HEK293 (cell line): ENCODE results near the gene COL18A1.

ENCODE experiments used
- CTCF ChIA-PET: fragments of 350-600 bp; formaldehyde crosslinking; extraction: SDS; loops from one replicate; lab custom pipeline; 2021; ENCODE audit warnings: antibody characterized with exemption; lab: Yijun Ruan, JAX
- POLR2A ChIA-PET: fragments of 300-600 bp; formaldehyde crosslinking; extraction: SDS; loops from one replicate; lab custom pipeline; 2020; ENCODE audit warnings: antibody characterized with exemption, inconsistent platforms; lab: Yijun Ruan, JAX
- H3K27ac ChIP-seq: fragments of 200-500 bp; sonication (Bioruptor generic); 2 replicates; pipeline ENCODE4 v1.5.1; 2014; ENCODE audit warnings: low read depth, low read length, control low read depth, inconsistent platforms; ENCODE audit errors: extremely low read depth
- H3K36me3 ChIP-seq, 2 experiments: fragments of 200-500 bp in 1 of 2; sonication (Bioruptor generic) in 1 of 2; 1 replicate in 1 of 2; 2 replicates in 1 of 2; pipeline ENCODE4 v1.5.1; 2014 to 2017; ENCODE audit warnings: inconsistent platforms in 2 of 2, low read length in 2 of 2; ENCODE audit not compliant: control insufficient read depth in 2 of 2, insufficient read depth in 1 of 2
- H3K4me1 ChIP-seq: fragments of 200-500 bp; sonication (Bioruptor generic); 2 replicates; pipeline ENCODE4 v1.5.1; 2014; ENCODE audit warnings: mild to moderate bottlenecking, low read length, inconsistent platforms; ENCODE audit not compliant: control insufficient read depth, insufficient read depth
- H3K4me3 ChIP-seq: 2 replicates; pipeline ENCODE4 v1.5.1; 2011; ENCODE audit warnings: low read depth, mild to moderate bottlenecking, control low read depth, low read length, moderate library complexity
- H3K9me3 ChIP-seq: fragments of 200-500 bp; sonication (Bioruptor generic); 2 replicates; pipeline ENCODE4 v1.5.1; 2014; ENCODE audit warnings: low read depth, low read length, inconsistent platforms; ENCODE audit not compliant: control insufficient read depth, insufficient read depth
- KLF16 ChIP-seq: fragments of 450-650 bp; formaldehyde crosslinking; IDR thresholded peaks from 2 replicates; pipeline ENCODE4 v1.5.1; 2017; ENCODE audit warnings: missing biosample characterization, missing genetic modification characterization
- KLF7 ChIP-seq: fragments of 450-650 bp; formaldehyde crosslinking; IDR thresholded peaks from 2 replicates; pipeline ENCODE4 v1.5.1; 2016; ENCODE audit warnings: missing biosample characterization, missing genetic modification characterization, borderline replicate concordance
- RBAK ChIP-seq: fragments of 450-650 bp; formaldehyde crosslinking; IDR thresholded peaks from 2 replicates; pipeline ENCODE4 v1.5.1; 2016; ENCODE audit warnings: missing biosample characterization, missing genetic modification characterization
- TCF7L2 ChIP-seq: IDR thresholded peaks from 2 replicates; pipeline ENCODE4 v1.6.1; 2011; ENCODE audit warnings: low read depth, mild to moderate bottlenecking, inconsistent platforms, low read length, moderate library complexity, borderline replicate concordance
- ZBTB21 ChIP-seq: fragments of 450-650 bp; formaldehyde crosslinking; IDR thresholded peaks from 2 replicates; pipeline ENCODE4 v1.5.1; 2017; ENCODE audit warnings: missing biosample characterization, missing genetic modification characterization
- ZBTB26 ChIP-seq: fragments of 450-650 bp; formaldehyde crosslinking; optimal IDR thresholded peaks from 2 replicates; pipeline ENCODE3; 2016; ENCODE audit warnings: missing biosample characterization, mild to moderate bottlenecking, missing genetic modification characterization
- ZFP69B ChIP-seq: fragments of 450-650 bp; formaldehyde crosslinking; IDR thresholded peaks from 2 replicates; pipeline ENCODE4 v1.5.1; 2016; ENCODE audit warnings: missing biosample characterization, missing genetic modification characterization
- ZIC2 ChIP-seq: fragments of 450-650 bp; formaldehyde crosslinking; IDR thresholded peaks from 2 replicates; pipeline ENCODE4 v1.5.1; 2016; ENCODE audit warnings: missing biosample characterization, missing genetic modification characterization
- ZNF133 ChIP-seq: fragments of 450-650 bp; formaldehyde crosslinking; IDR thresholded peaks from 2 replicates; pipeline ENCODE4 v1.5.1; 2016; ENCODE audit warnings: missing biosample characterization, missing genetic modification characterization
- ZNF155 ChIP-seq: fragments of 450-650 bp; formaldehyde crosslinking; IDR thresholded peaks from 2 replicates; pipeline ENCODE4 v1.5.1; 2016; ENCODE audit warnings: missing biosample characterization, missing genetic modification characterization
- ZNF169 ChIP-seq: fragments of 450-650 bp; formaldehyde crosslinking; IDR thresholded peaks from 2 replicates; pipeline ENCODE4 v1.5.1; 2016; ENCODE audit warnings: missing biosample characterization, missing genetic modification characterization
- ZNF221 ChIP-seq: fragments of 450-650 bp; formaldehyde crosslinking; IDR thresholded peaks from 2 replicates; pipeline ENCODE4 v1.5.1; 2017; ENCODE audit warnings: missing biosample characterization, missing genetic modification characterization, borderline replicate concordance
- ZNF223 ChIP-seq: fragments of 450-650 bp; formaldehyde crosslinking; IDR thresholded peaks from 2 replicates; pipeline ENCODE4 v1.5.1; 2016; ENCODE audit warnings: missing biosample characterization, missing genetic modification characterization
- ZNF24 ChIP-seq: fragments of 450-650 bp; formaldehyde crosslinking; IDR thresholded peaks from 2 replicates; pipeline ENCODE4 v1.5.1; 2016; ENCODE audit warnings: missing biosample characterization, missing genetic modification characterization
- ZNF302 ChIP-seq: fragments of 450-650 bp; formaldehyde crosslinking; IDR thresholded peaks from 2 replicates; pipeline ENCODE4 v1.5.1; 2016; ENCODE audit warnings: missing biosample characterization, missing genetic modification characterization, low read depth
- ZNF341 ChIP-seq: fragments of 450-650 bp; formaldehyde crosslinking; IDR thresholded peaks from 2 replicates; pipeline ENCODE4; 2016; ENCODE audit warnings: low read depth, missing biosample characterization, missing genetic modification characterization
- ZNF398 ChIP-seq: fragments of 450-650 bp; formaldehyde crosslinking; IDR thresholded peaks from 2 replicates; pipeline ENCODE4 v1.5.1; 2017; ENCODE audit warnings: missing biosample characterization, missing genetic modification characterization
- ZNF416 ChIP-seq: fragments of 450-650 bp; formaldehyde crosslinking; IDR thresholded peaks from 2 replicates; pipeline ENCODE4 v1.5.1; 2016; ENCODE audit warnings: missing biosample characterization, missing genetic modification characterization
- ZNF530 ChIP-seq: fragments of 450-650 bp; formaldehyde crosslinking; IDR thresholded peaks from 2 replicates; pipeline ENCODE4 v1.5.1; 2016; ENCODE audit warnings: low read depth, missing biosample characterization, missing genetic modification characterization
- ZNF658 ChIP-seq: fragments of 450-650 bp; formaldehyde crosslinking; IDR thresholded peaks from 2 replicates; pipeline ENCODE4; 2016; ENCODE audit warnings: missing biosample characterization, missing genetic modification characterization
- ZNF692 ChIP-seq: fragments of 450-650 bp; formaldehyde crosslinking; IDR thresholded peaks from 2 replicates; pipeline ENCODE4 v1.5.1; 2016; ENCODE audit warnings: missing biosample characterization, missing genetic modification characterization
- ZSCAN23 ChIP-seq: fragments of 450-650 bp; formaldehyde crosslinking; IDR thresholded peaks from 2 replicates; pipeline ENCODE4 v1.5.1; 2016; ENCODE audit warnings: missing biosample characterization, missing genetic modification characterization
- ZXDB ChIP-seq: fragments of 450-650 bp; formaldehyde crosslinking; IDR thresholded peaks from 2 replicates; pipeline ENCODE4 v1.5.1; 2016; ENCODE audit warnings: missing biosample characterization, missing genetic modification characterization
- TF ChIP-seq, protein P1 (sequence below): fragments of 450-650 bp; formaldehyde crosslinking; IDR thresholded peaks from 2 replicates; pipeline ENCODE4 v1.5.1; 2016; ENCODE audit warnings: missing biosample characterization, missing genetic modification characterization
- TF ChIP-seq, protein P2 (sequence below): fragments of 450-650 bp; formaldehyde crosslinking; IDR thresholded peaks from 2 replicates; pipeline ENCODE4 v1.5.1; 2016; ENCODE audit warnings: missing biosample characterization, missing genetic modification characterization
- TF ChIP-seq, protein P3 (sequence below): fragments of 450-650 bp; formaldehyde crosslinking; IDR thresholded peaks from 2 replicates; pipeline ENCODE4 v1.5.1; 2016; ENCODE audit warnings: missing biosample characterization, missing genetic modification characterization, low read depth

The COL18A1 gene

GRCh38 chr21:45439161-45439872, 34.4 kb downstream of the COL18A1 start:
- H3K9me3 ChIP-seq = no peaks in the 10 kb centered on the region
- ChIA-PET CTCF (interaction anchor here (0.5 to 3.4 kb wide), 20 partner anchors 10 to 622 kb away, joined by 3 to 52 read pairs (median 4); no protein-coding TSS in a partner anchor), POLR2A (no interaction called here)
- H3K27ac ChIP-seq = no peak overlapping the region
- no peak overlapping the region for H3K4me3 ChIP-seq
- no peaks in the 10 kb centered on the region for H3K4me1 ChIP-seq
- H3K36me3 ChIP-seq = peaks cover 0 to 8% of the 10 kb centered on the region in 2 experiments; a peak in 1 of 3 replicates
- TF ChIP-seq ZBTB26 (tag by site-specific recombination) = peak; percentile 69
- no peak for TF ChIP-seq ZFP69B (tag by site-specific recombination)
- TF ChIP-seq, protein P1, sequence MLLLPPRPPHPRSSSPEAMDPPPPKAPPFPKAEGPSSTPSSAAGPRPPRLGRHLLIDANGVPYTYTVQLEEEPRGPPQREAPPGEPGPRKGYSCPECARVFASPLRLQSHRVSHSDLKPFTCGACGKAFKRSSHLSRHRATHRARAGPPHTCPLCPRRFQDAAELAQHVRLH (tag by site-specific recombination) = no peak
- peak; percentile 40; the same call in 1 of the 2 replicates for TF ChIP-seq ZSCAN23 (tag by site-specific recombination)
- TF ChIP-seq ZNF24 (tag by site-specific recombination) = no peak
- TF ChIP-seq ZNF341 (tag by site-specific recombination) = no peak
- TF ChIP-seq ZNF133 (tag by site-specific recombination) = no peak
- no peak for TF ChIP-seq KLF16
- TF ChIP-seq ZNF223 = no peak
- TF ChIP-seq ZBTB21 (tag by site-specific recombination) = no peak
- TF ChIP-seq ZNF398 (tag by site-specific recombination) = no peak
- TF ChIP-seq TCF7L2 = no peak
- TF ChIP-seq ZNF155 = no peak
- no peak for TF ChIP-seq KLF7 (tag by site-specific recombination)
- TF ChIP-seq ZNF302 (tag by site-specific recombination) = no peak
- TF ChIP-seq, protein P2, sequence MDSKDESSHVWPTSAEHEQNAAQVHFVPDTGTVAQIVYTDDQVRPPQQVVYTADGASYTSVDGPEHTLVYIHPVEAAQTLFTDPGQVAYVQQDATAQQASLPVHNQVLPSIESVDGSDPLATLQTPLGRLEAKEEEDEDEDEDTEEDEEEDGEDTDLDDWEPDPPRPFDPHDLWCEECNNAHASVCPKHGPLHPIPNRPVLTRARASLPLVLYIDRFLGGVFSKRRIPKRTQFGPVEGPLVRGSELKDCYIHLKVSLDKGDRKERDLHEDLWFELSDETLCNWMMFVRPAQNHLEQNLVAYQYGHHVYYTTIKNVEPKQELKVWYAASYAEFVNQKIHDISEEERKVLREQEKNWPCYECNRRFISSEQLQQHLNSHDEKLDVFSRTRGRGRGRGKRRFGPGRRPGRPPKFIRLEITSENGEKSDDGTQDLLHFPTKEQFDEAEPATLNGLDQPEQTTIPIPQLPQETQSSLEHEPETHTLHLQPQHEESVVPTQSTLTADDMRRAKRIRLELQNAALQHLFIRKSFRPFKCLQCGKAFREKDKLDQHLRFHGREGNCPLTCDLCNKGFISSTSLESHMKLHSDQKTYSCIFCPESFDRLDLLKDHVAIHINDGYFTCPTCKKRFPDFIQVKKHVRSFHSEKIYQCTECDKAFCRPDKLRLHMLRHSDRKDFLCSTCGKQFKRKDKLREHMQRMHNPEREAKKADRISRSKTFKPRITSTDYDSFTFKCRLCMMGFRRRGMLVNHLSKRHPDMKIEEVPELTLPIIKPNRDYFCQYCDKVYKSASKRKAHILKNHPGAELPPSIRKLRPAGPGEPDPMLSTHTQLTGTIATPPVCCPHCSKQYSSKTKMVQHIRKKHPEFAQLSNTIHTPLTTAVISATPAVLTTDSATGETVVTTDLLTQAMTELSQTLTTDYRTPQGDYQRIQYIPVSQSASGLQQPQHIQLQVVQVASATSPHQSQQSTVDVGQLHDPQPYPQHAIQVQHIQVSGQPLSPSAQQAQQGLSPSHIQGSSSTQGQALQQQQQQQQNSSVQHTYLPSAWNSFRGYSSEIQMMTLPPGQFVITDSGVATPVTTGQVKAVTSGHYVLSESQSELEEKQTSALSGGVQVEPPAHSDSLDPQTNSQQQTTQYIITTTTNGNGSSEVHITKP (tag by site-specific recombination) = peak; percentile 48
- TF ChIP-seq ZXDB (tag by site-specific recombination) = 0 out of 2 replicates have a peak, but pooled peaks have one; percentile 39
- TF ChIP-seq, protein P3, sequence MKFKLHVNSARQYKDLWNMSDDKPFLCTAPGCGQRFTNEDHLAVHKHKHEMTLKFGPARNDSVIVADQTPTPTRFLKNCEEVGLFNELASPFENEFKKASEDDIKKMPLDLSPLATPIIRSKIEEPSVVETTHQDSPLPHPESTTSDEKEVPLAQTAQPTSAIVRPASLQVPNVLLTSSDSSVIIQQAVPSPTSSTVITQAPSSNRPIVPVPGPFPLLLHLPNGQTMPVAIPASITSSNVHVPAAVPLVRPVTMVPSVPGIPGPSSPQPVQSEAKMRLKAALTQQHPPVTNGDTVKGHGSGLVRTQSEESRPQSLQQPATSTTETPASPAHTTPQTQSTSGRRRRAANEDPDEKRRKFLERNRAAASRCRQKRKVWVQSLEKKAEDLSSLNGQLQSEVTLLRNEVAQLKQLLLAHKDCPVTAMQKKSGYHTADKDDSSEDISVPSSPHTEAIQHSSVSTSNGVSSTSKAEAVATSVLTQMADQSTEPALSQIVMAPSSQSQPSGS (tag by site-specific recombination) = no peak
- no peak for TF ChIP-seq ZNF658 (tag by site-specific recombination)
- no peak for TF ChIP-seq RBAK
- TF ChIP-seq ZNF221 (tag by site-specific recombination) = no peak
- no peak for TF ChIP-seq ZIC2 (tag by site-specific recombination)
- TF ChIP-seq ZNF169 (tag by site-specific recombination) = no peak
- no peak for TF ChIP-seq ZNF416
- TF ChIP-seq ZNF692 (tag by site-specific recombination) = peak; percentile 72
- no peak for TF ChIP-seq ZNF530 (tag by site-specific recombination)
